T-helper 9 cell (primary cell): ENCODE measurements around the gene GRM2.
"Not testable (repeated sequence)": the region's sequence is repeated elsewhere in the genome, so short reads cannot be mapped to it uniquely, and the experiment has no call there.

Source experiments
- DNase-seq: peaks from one replicate; pipeline ENCODE4 v3.0.0-alpha.2; 2020

GRM2 gene

GRCh38 chr3:51729042-51729633, 22.3 kb downstream of the GRM2 start:
- no peak for DNase-seq

DNA sequence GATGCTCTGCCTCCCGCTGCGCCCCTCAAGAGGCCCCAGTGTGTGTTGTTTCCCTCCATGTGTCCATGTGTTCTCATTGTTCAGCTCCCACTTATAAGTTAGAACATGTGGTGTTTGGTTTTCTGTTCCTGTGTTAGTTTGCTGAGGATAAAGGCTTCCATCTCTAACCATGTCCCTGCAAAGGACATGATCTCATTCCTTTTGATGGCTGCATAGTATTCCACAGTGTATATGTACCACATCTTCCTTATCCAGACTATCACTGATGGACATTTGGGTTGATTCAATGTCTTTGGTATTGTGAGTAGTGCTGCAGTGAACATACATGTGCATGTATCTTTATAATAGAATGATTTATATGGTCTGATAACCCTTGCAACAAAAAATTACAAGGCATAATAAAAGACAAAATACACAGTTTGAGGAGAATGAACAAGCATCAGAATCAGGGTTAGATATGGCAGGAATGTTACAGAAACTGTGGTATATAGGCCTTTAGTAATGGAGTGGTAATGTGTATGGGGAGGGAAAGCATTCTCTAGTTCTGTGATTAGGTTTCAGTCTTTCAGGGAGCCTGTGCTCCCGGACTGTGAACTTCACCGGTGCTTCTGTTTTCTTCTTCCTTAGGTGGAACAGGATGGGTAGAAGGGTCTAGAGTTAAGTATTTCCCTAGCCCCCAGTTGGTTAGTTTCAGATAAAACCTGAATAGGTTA, 27.1 kb downstream of the GRM2 start:
- no peak for DNase-seq

DNA sequence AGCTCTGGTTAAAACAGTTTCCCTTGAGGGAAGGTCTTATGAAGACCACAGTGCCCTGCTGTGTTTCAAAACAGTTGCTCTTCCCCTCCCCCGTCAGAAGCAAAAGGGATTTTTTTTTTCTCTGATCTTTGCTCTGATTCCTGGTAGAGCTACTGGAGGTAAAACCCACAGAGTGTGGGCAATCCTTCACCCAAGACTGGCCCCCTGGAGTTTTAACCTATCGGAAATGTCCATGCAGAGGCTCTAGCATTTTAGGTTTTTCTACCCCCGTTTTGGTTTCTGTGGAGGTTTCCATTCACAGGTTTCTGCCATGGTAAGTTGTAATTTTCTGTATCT, 27.7 kb downstream of the GRM2 start:
- DNase-seq = no peak

GRCh38 chr3:51735039-51735438, 28.2 kb downstream of the GRM2 start:
- DNase-seq = no peak

DNA sequence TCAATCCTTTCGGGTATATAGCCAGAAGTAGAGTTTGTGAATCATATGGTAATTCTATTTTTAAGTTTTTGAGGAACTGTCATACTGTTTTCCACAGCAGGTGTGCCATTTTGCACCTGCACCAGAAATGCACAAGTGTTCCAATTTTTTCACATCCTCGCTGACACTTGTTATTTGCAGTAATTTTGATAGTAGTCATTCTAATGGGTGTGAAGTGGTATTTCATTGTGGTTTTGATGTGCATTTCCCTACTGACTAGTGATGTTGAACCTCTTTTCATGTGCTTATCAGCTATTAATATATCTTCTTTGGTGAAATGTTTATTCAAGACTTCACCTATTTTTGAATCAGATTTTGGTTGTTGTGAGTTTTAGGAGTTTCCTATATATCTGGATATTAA, 29.1 kb downstream of the GRM2 start:
- DNase-seq = no peak

DNA sequence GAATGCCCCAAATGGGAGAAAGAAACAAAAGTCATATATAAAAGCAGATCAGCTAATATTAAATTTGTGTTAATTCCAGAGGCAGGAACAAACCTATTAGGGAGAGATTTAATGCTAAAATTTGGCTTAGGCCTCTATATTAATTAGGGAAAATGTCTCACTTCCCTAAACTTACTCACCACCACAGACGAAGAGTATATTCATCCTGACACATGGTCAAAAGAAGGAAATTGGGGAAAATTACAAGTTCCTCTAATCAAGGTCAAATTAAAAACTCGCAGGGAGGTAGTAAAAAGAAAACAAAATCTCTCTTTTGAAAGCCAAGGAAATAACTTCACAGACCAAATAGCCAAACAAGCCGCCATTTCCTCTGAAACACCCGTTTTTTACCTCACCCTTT, 32.2 kb downstream of the GRM2 start:
- no peak for DNase-seq

DNA sequence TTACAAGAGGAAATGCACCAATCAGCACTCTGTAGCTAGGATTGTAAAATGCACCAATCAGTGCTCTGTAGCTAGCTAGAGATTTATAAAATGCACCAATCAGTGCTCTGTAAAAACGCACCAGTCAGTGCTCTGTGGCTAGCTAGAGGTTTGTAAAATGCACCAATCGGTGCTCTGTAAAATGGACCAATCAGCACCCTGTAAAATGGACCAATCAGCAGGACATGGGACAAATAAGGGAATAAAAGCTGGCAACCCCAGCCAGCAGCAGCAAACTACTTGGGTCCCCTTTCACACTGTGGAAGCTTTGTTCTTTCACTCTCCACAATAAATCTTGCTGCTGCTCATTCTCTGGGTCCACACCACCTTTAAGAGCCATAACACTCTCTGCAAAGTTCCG, 35.5 kb downstream of the GRM2 start:
- not testable (repeated sequence) for DNase-seq

GRCh38 chr3:51742978-51743377, 36.1 kb downstream of the GRM2 start:
- not testable (repeated sequence) for DNase-seq

DNA sequence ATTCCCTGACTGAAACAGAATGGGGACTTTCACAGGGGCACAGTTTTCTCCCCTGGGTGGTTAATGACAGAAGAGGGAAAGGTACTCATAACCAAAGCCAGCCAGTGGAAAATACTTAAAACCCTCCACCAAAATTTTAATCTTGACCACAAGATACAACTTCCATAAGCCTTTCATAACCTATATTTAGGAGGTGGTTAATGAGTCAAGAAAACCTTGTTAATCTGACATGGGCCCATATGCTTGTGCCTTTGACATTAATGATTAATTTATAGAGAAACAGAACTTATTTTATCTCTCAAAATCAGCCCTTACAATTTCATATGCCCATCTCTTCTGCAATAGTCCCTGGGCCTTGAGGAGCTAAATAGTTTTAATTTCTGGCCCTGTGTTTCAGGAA, 41.0 kb downstream of the GRM2 start:
- no peak for DNase-seq

GRCh38 chr3:51748327-51748726, 41.5 kb downstream of the GRM2 start:
- no peak for DNase-seq

GRCh38 chr3:51750878-51751277, 44.0 kb downstream of the GRM2 start:
- DNase-seq = no peak

DNA sequence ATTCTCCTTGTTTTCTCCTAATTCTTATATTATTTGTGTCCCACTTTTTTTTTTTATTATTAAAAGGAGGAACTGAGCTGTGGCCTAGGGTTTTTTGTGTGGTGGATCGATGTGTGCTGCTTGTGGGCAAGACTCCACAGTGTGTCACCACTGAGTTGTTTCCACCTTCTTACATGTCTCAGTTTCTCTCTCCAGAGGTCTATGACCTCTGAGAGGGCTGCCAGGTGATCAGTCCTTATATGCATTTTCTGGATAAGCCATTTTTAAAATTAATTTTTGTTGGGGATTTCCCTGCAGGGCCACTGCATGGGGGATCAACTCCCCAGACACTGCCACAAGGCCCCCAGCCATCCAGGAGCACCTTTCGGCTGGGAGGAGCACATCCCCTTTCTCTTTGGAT, 44.4 kb downstream of the GRM2 start:
- DNase-seq = no peak

DNA sequence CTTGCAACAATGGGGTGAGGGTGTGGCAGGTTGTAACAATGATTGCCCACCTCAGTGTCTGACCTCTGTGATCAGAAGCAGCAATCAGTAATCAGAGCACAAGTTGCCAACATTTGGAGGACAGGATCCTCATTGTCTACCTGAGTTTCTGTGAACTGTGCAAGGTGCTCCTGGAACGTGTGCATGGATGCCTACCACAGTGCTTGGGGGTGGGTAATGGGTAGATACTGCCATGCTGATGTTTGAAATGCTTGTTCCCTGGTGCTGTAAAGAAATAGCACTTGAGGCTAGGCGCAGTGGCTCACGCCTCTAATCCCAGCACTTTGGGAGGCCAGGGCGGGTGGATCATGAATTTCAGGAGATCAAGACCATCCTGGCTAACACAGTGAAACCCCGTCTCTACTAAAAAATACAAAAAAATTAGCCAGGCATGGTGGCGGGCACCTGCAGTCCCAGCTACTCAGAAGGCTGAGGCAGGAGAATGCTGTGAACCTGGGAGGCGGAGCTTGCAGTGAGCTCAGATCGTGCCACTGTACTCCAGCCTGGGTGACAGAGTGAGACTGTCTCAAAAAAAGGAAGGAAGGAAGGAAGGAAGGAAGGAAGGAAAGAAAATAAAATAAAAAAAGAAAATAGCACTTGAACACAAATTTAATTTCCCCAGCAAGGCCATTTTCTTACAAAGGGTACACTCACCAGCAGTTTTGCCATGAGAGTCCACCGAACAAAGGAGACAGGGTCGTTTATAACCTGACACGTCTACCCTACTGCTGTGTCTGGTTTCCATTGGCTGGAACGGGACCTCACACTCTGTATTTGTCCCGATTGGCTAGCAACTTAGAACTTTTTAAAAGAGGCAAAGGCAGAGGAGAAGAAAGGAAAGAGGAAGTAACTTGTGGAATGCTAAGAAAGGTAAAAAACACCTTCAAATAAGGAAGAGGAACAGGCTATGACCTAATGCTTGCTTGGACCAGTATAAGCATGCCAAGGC, 47.2 kb downstream of the GRM2 start:
- DNase-seq = not testable (repeated sequence)

DNA sequence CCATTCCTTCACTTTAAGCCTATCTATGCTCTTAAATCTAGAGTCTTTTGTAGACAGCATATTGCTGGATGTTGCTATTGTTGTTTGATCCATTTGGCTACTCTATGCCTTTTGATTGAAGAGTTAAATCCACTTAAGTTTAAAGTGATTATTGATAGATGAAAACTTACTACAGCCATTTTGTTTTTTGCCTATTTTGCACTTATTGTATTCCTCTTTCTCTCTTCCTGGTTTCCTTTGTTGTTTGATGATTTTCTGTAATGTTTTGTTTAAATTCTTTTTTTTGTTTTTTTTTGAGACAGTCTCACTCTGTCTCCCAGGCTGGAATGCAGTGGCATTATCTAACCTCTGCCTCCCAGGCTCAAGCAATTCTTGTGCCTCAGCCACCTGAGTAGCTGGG, 52.3 kb downstream of the GRM2 start:
- DNase-seq = no peak
